B cell (primary cell): ENCODE results near the gene TBC1D10A. TPM values are rescaled to one million over a fixed set of nuclear protein-coding genes. Genes with fewer than 3 reads are reported as not detected.

Experiments
- ATAC-seq: fragments of 200-7000 bp; cut with Tn5 transposase; one replicate; pipeline ENCODE4 v1.10.0; 2021; ENCODE audit warnings: low read depth, mild to moderate bottlenecking, moderate number of reproducible peaks, moderate library complexity
- CTCF ChIA-PET: fragments of 350-600 bp; sonication (Branson Sonifier 250); formaldehyde crosslinking; loops from one replicate; lab custom pipeline; 2021; ENCODE audit warnings: antibody characterized with exemption, inconsistent platforms; lab: Charles Lee
- POLR2A ChIA-PET: fragments of 350-600 bp; sonication (Branson Sonifier 250); formaldehyde crosslinking; loops from one replicate; lab custom pipeline; 2021; ENCODE audit warnings: antibody characterized with exemption; lab: Charles Lee
- DNase-seq: peaks from one replicate; pipeline ENCODE4 v3.0.0; 2013
- H2AFZ ChIP-seq: 2 replicates; pipeline ENCODE4 v1.6.1; 2012; ENCODE audit warnings: mild to moderate bottlenecking, low read depth, low read length; ENCODE audit not compliant: insufficient read depth, poor library complexity, severe bottlenecking
- H3K27ac ChIP-seq, 2 donors: 1 replicate in 1 of 2; 2 replicates in 1 of 2; pipeline ENCODE4 v1.5.1; 2012 to 2013; ENCODE audit warnings: low read length in 2 of 2, mild to moderate bottlenecking in 2 of 2, moderate library complexity in 1 of 2
- H3K27me3 ChIP-seq, 4 experiments: fragments of 200-600 bp in 1 of 4; sonication (generic) in 1 of 4; replicated peaks in 1 of 4; 1 replicate in 2 of 4; 2 replicates in 2 of 4; pipeline versions ENCODE4 v1.6.1 to v1.7.0; 2013 to 2016; ENCODE audit warnings: low read length in 3 of 4, mild to moderate bottlenecking in 2 of 4, mixed read lengths in 1 of 4, moderate library complexity in 1 of 4; ENCODE audit not compliant: insufficient read depth in 4 of 4, control insufficient read depth in 3 of 4; ENCODE audit errors: control extremely low read depth in 1 of 4
- H3K36me3 ChIP-seq, 2 experiments: replicated peaks in 1 of 2; 1 replicate in 1 of 2; 2 replicates in 1 of 2; pipeline versions ENCODE4 v1.6.1 to v1.7.1; 2013; ENCODE audit warnings: low read length in 1 of 2; ENCODE audit not compliant: insufficient read depth in 2 of 2, control insufficient read depth in 1 of 2; ENCODE audit errors: control extremely low read depth in 1 of 2, extremely low read depth in 1 of 2
- H3K4me1 ChIP-seq, 2 donors: fragments of 200-600 bp in 1 of 2; sonication (generic) in 1 of 2; 1 replicate in 1 of 2; 2 replicates in 1 of 2; pipeline versions ENCODE4 v1.5.1 to v1.6.1; 2013 to 2017; ENCODE audit warnings: low read length in 2 of 2; ENCODE audit not compliant: control insufficient read depth in 2 of 2, insufficient read depth in 2 of 2
- H3K4me2 ChIP-seq: replicated peaks from 2 replicates; pipeline ENCODE3; 2012; ENCODE audit warnings: mild to moderate bottlenecking, low read depth, low read length; ENCODE audit not compliant: poor library complexity, severe bottlenecking
- H3K4me3 ChIP-seq, 5 experiments: fragments of 200-600 bp in 1 of 5; sonication (generic) in 1 of 5; 1 replicate in 3 of 5; 2 replicates in 2 of 5; pipeline versions ENCODE4 v1.5.1 to v1.7.0; 2011 to 2016; ENCODE audit warnings: low read length in 4 of 5, mild to moderate bottlenecking in 4 of 5, low read depth in 2 of 5, control low read depth in 1 of 5, moderate library complexity in 1 of 5; ENCODE audit not compliant: insufficient read depth in 1 of 5; ENCODE audit errors: control extremely low read depth in 1 of 5, extremely low read depth in 1 of 5
- H3K79me2 ChIP-seq: fragments of 200-600 bp; sonication (generic); one replicate; pipeline ENCODE4 v1.6.0; 2016; ENCODE audit warnings: low read length; ENCODE audit not compliant: control insufficient read depth, insufficient read depth
- H3K9ac ChIP-seq: fragments of 200-600 bp; sonication (generic); 2 replicates; pipeline ENCODE4 v1.6.1; 2017; ENCODE audit warnings: mild to moderate bottlenecking, low read length, moderate library complexity
- H3K9me3 ChIP-seq, 3 donors: one replicate each; pipeline versions ENCODE4 v1.6.1 to v1.7.1; 2013; ENCODE audit warnings: low read length in 2 of 3; ENCODE audit not compliant: control insufficient read depth in 2 of 3, insufficient read depth in 1 of 3; ENCODE audit errors: control extremely low read depth in 1 of 3
- H4K20me1 ChIP-seq: 2 replicates; pipeline ENCODE4 v1.6.0; 2012; ENCODE audit warnings: mild to moderate bottlenecking, low read length; ENCODE audit not compliant: insufficient read depth, control insufficient read depth, poor library complexity, severe bottlenecking
- H3K27ac Mint-ChIP-seq: one replicate; pipeline ENCODE4 v1.8.0; 2021; ENCODE audit warnings: mixed read lengths
- H3K27me3 Mint-ChIP-seq: one replicate; pipeline ENCODE4 v1.8.0; 2021; ENCODE audit warnings: mixed read lengths
- H3K4me1 Mint-ChIP-seq: one replicate; pipeline ENCODE4 v1.8.0; 2021; ENCODE audit warnings: mixed read lengths
- H3K4me3 Mint-ChIP-seq: one replicate; pipeline ENCODE4 v1.8.0; 2021; ENCODE audit warnings: mixed read lengths
- H3K9me3 Mint-ChIP-seq: one replicate; pipeline ENCODE4 v1.8.0; 2022; ENCODE audit warnings: mixed read lengths; ENCODE audit not compliant: insufficient read depth
- EZH2 ChIP-seq: IDR thresholded peaks from 2 replicates; pipeline ENCODE4 v1.6.1; 2012; ENCODE audit warnings: borderline replicate concordance, low read depth, mild to moderate bottlenecking, moderate library complexity, low read length; ENCODE audit not compliant: insufficient read depth, poor library complexity, severe bottlenecking
- WGBS: methylation state at CpG from one replicate; pipeline ENCODE4 v1.1.5; 2013; ENCODE audit warnings: missing lambda C conversion rate; ENCODE audit not compliant: insufficient coverage; 5-methylcytosine and 5-hydroxymethylcytosine counted together
- intact Hi-C: fragments of 100-400 bp; cut with micrococcal nuclease; formaldehyde crosslinking; loops from one replicate; pipeline ENCODE4 v1.10.0; 2022
- polyA plus RNA-seq: library from polyadenylated mRNA; depleted of rRNA; stranded (reverse); fragments of >200 nt; gene quantifications from 2 replicates; pipeline ENCODE4 v1.2.3, GENCODE V29; 2012
- total RNA-seq, 2 donors: library from RNA; stranded (reverse); fragments of 120-200 nt in 1 of 2; gene quantifications; 1 replicate in 1 of 2; 2 replicates in 1 of 2; pipeline versions ENCODE4 v1.2.3 to v1.2.4, GENCODE V29; 2013 to 2022
- TF ChIP-seq, protein P1 (sequence below): fragments of 200-600 bp; IDR thresholded peaks from one replicate; pipeline ENCODE4 v1.8.0; 2022; ENCODE audit warnings: antibody characterized with exemption, mild to moderate bottlenecking

TBC1D10A gene
- total and polyA plus RNA-seq, 2 donors (not counting 1 experiment from before 2014, with no cell fraction given): 45.2 to 58.4 TPM

DNA sequence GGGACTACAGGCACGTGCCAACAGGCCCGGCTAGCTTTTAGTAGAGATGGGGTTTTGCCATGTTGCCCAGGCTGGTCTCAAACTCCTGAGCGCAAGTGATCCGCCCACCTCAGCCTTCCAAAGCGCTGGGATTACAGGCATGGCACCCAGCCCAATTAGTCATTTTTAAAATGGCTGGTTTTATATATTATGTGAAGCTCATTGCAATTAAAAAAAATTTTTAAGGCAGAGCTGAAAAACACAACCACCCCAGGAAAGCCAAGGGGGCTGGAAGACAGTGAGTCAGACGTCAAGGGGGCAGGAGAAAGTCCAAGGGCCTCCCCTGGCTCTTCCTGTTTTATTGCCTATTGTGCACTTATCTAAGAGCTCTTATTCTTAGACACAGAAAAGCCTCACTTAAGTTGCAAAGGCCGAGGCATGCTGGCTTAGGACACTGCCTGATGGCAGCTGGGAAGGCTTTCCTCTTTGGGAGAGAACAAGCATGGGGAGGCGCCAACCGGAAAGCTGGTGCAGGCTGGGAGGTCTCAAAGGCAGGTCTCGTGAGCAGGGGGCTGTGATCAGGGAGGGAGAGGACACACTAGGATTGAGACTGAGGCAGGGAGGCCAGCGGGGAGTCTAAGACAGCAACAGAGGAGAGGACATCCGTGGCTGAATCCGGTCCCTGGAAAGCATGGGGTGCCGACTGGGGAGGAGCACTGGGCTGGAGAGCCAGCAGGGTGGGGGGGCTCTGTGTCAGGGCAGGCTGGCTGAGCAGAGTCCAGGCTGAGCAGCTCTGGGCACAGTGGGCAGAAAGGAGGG lies 49.0 kb downstream of the TBC1D10A start:
- H3K4me3 ChIP-seq: no peak overlapping the region
- no peak overlapping the region for H3K4me3 Mint-ChIP-seq
- 44% methylated on average over 9 of the region's 14 CpGs for WGBS
- ATAC-seq: no peak
- TF ChIP-seq, protein P1, sequence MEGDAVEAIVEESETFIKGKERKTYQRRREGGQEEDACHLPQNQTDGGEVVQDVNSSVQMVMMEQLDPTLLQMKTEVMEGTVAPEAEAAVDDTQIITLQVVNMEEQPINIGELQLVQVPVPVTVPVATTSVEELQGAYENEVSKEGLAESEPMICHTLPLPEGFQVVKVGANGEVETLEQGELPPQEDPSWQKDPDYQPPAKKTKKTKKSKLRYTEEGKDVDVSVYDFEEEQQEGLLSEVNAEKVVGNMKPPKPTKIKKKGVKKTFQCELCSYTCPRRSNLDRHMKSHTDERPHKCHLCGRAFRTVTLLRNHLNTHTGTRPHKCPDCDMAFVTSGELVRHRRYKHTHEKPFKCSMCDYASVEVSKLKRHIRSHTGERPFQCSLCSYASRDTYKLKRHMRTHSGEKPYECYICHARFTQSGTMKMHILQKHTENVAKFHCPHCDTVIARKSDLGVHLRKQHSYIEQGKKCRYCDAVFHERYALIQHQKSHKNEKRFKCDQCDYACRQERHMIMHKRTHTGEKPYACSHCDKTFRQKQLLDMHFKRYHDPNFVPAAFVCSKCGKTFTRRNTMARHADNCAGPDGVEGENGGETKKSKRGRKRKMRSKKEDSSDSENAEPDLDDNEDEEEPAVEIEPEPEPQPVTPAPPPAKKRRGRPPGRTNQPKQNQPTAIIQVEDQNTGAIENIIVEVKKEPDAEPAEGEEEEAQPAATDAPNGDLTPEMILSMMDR: no peak
- TF ChIP-seq EZH2: no peak
- H3K9ac ChIP-seq: no peak overlapping the region
- no peaks in the 10 kb centered on the region for H4K20me1 ChIP-seq
- no peaks in the 10 kb centered on the region for H3K9me3 Mint-ChIP-seq
- no peak overlapping the region for H3K27ac ChIP-seq
- no peaks in the 10 kb centered on the region for H3K36me3 ChIP-seq
- H3K4me1 ChIP-seq: peaks cover 3 to 8% of the 10 kb centered on the region in 2 donors
- H3K4me2 ChIP-seq: no peak overlapping the region
- no peak overlapping the region for H2AFZ ChIP-seq
- H3K27ac Mint-ChIP-seq: no peak overlapping the region
- intact Hi-C loops: no loop called here
- H3K27me3 ChIP-seq: peaks cover 0 to 26% (median 1%) of the 10 kb centered on the region in 4 experiments
- DNase-seq: no peak
- H3K9me3 ChIP-seq: no peaks in the 10 kb centered on the region
- ChIA-PET POLR2A (no interaction called here), CTCF (interaction anchor here (0.6 to 1.4 kb wide), 6 partner anchors 10 to 169 kb away, joined by 3 to 9 read pairs (median 4); no protein-coding TSS in a partner anchor)
- no peaks in the 10 kb centered on the region for H3K79me2 ChIP-seq
- peaks cover 38% of the 10 kb centered on the region for H3K27me3 Mint-ChIP-seq
- H3K4me1 Mint-ChIP-seq: peaks cover 9% of the 10 kb centered on the region

DNA sequence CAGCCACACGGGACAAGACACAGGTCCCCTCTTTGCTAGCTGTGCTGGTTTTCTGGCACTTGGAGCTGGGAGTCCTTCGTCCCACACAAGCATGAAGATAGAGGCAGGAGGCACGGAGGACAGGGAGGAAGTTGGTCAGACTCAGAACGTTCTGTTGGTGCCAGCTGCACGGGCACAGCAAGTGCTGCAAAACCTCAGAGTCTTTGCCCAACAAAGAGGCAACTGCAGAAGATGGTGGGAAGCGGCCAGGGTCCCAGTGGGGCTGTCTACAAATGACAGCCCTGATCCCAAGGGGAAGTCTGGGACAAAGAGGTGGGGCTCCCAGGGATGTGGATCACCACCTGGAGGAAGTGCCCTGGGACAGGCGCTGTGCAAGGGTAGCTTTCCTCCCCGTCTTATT lies 50.7 kb downstream of the TBC1D10A start:
- no peak for ATAC-seq
- H3K4me1 Mint-ChIP-seq: peaks cover 9% of the 10 kb centered on the region

More for the DNA sequence above, 50.7 kb downstream of the TBC1D10A start:
- H3K27me3 ChIP-seq: peaks cover 0 to 26% (median 1%) of the 10 kb centered on the region in 4 experiments
- peaks cover 38% of the 10 kb centered on the region for H3K27me3 Mint-ChIP-seq
- no peak overlapping the region for H3K27ac ChIP-seq
- no peak overlapping the region for H3K9ac ChIP-seq
- no peak overlapping the region for H3K4me3 ChIP-seq
- intact Hi-C loops: no loop called here
- ChIA-PET CTCF (interaction anchor here (0.7 kb wide), 1 partner anchor 21 kb away, joined by 3 read pairs; no protein-coding TSS in a partner anchor), POLR2A (no interaction called here)
- DNase-seq: no peak
- no peaks in the 10 kb centered on the region for H3K9me3 ChIP-seq
- H3K4me1 ChIP-seq: peaks cover 3 to 8% of the 10 kb centered on the region in 2 donors
- H3K79me2 ChIP-seq: no peaks in the 10 kb centered on the region
- peak overlapping the region; percentile 19 for H3K4me3 Mint-ChIP-seq
- no peaks in the 10 kb centered on the region for H3K36me3 ChIP-seq
- no peak overlapping the region for H3K27ac Mint-ChIP-seq
- WGBS: 10% methylated on average over 7 of the region's 8 CpGs
- TF ChIP-seq, protein P1: no peak
- TF ChIP-seq EZH2: no peak
- no peaks in the 10 kb centered on the region for H4K20me1 ChIP-seq
- H3K4me2 ChIP-seq: peak overlapping the region; percentile 52
- no peaks in the 10 kb centered on the region for H3K9me3 Mint-ChIP-seq
- H2AFZ ChIP-seq: no peak overlapping the region
